Endothelial cell of umbilical vein (primary cell): ENCODE data around the gene REM1.
A peak's percentile ranks its signal among the peaks of the same experiment; 100 is the strongest.

Experiments used
- EZH2 ChIP-seq: IDR thresholded peaks from 2 replicates; pipeline ENCODE4 v1.6.1; 2012; ENCODE audit warnings: borderline replicate concordance, low read depth, mild to moderate bottlenecking, moderate library complexity, low read length, inconsistent platforms; ENCODE audit not compliant: severe bottlenecking
- FOS ChIP-seq: IDR thresholded peaks from 2 replicates; pipeline ENCODE4 v1.6.1; 2011; ENCODE audit warnings: mild to moderate bottlenecking, low read length, moderate library complexity, borderline replicate concordance; ENCODE audit not compliant: insufficient read depth
- GATA2 ChIP-seq: IDR thresholded peaks from 2 replicates; pipeline ENCODE4 v1.7.0; 2011; ENCODE audit warnings: low read depth, mild to moderate bottlenecking, moderate library complexity, mixed read lengths, low read length; ENCODE audit not compliant: insufficient read length, insufficient read depth
- JUN ChIP-seq: IDR thresholded peaks from 2 replicates; pipeline ENCODE4 v1.6.1; 2011; ENCODE audit warnings: borderline replicate concordance, low read depth; ENCODE audit not compliant: insufficient read length, insufficient read depth
- MYC ChIP-seq: IDR thresholded peaks from one replicate; pipeline ENCODE4 v1.6.1; 2011; ENCODE audit warnings: mild to moderate bottlenecking, low read depth, low read length
- POLR2A ChIP-seq: IDR thresholded peaks from 2 replicates; pipeline ENCODE4 v1.6.1; 2012; ENCODE audit warnings: low read depth, mild to moderate bottlenecking, control low read depth, low read length
- POLR2AphosphoS5 ChIP-seq: IDR thresholded peaks from 2 replicates; pipeline ENCODE4 v1.6.1; 2012; ENCODE audit warnings: low read depth, mild to moderate bottlenecking, control low read depth, low read length, moderate library complexity; ENCODE audit not compliant: insufficient read depth
- TF ChIP-seq, protein P1 (sequence below), 2 donors: IDR thresholded peaks; 1 replicate in 1 of 2; 2 replicates in 1 of 2; pipeline ENCODE4 v1.5.1; 2011; ENCODE audit warnings: low read length in 2 of 2, mild to moderate bottlenecking in 2 of 2, moderate library complexity in 2 of 2, control low read depth in 1 of 2, inconsistent platforms in 1 of 2, low read depth in 1 of 2; ENCODE audit not compliant: insufficient read depth in 1 of 2; ENCODE audit errors: extremely low read depth in 1 of 2
- TF ChIP-seq, protein P2 (sequence below): IDR thresholded peaks from 2 replicates; pipeline ENCODE4 v1.6.1; 2011; ENCODE audit not compliant: insufficient read depth, insufficient read length

DNA sequence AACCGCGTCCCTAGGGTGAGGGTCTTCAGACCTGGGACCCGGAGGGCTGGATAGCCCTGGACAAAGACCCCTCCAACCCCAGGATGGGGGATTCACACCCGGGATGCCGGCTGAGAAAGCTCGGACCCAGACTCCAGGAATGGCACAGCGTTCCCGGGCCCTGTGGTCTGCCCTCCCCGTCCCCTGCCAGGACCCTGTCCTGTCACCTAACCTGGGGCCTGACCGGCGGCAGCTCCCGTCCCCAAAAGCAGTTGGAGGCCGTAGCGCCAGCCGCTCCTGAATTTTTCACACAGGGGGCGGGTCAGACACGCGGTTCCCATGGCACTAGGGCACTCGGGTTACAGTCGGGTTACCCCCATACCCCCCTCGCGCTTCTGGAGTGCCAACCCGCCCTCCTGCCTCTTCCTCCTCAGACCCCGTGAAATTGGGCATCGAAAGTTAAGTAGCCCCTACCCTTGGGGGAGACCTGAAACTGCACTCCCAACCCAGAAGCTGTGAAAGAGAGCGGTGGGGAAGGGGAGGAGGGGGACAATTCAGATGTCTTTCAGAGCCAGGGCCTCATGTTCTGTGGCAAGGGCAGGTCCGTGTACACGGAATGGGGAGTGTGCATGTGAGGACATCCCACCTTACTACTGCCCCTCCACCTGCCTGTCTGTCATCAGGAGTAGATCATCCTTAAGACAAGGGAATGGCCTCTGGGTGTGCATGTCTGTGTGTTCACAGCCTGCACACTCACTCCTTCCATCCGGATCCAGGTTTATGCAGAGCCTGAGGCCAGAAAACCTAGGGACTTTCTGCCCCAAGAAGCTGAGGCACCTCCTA lies 595 bp downstream of the REM1 start:
- TF ChIP-seq, protein P1, sequence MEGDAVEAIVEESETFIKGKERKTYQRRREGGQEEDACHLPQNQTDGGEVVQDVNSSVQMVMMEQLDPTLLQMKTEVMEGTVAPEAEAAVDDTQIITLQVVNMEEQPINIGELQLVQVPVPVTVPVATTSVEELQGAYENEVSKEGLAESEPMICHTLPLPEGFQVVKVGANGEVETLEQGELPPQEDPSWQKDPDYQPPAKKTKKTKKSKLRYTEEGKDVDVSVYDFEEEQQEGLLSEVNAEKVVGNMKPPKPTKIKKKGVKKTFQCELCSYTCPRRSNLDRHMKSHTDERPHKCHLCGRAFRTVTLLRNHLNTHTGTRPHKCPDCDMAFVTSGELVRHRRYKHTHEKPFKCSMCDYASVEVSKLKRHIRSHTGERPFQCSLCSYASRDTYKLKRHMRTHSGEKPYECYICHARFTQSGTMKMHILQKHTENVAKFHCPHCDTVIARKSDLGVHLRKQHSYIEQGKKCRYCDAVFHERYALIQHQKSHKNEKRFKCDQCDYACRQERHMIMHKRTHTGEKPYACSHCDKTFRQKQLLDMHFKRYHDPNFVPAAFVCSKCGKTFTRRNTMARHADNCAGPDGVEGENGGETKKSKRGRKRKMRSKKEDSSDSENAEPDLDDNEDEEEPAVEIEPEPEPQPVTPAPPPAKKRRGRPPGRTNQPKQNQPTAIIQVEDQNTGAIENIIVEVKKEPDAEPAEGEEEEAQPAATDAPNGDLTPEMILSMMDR (IDR thresholded peaks at IDR 0.05; ENCODE audit: extremely low read depth in 1 of 2, insufficient read depth in 1 of 2, low read depth in 1 of 2, low read length in 2 of 2), result no peak
- TF ChIP-seq POLR2AphosphoS5, result no peak
- TF ChIP-seq POLR2A, result no peak
- peak; percentile 28 for TF ChIP-seq EZH2
- TF ChIP-seq FOS, result no peak
- TF ChIP-seq, protein P2, sequence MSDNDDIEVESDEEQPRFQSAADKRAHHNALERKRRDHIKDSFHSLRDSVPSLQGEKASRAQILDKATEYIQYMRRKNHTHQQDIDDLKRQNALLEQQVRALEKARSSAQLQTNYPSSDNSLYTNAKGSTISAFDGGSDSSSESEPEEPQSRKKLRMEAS, result no peak
- TF ChIP-seq GATA2, result no peak
- TF ChIP-seq JUN, result no peak
- TF ChIP-seq MYC, result no peak
